GM23248 (cell line): ENCODE results near the gene PI4K2B. TPM values are rescaled to one million over a fixed set of nuclear protein-coding genes. Genes with fewer than 3 reads are reported as not detected.
A peak's percentile ranks its signal among the peaks of the same experiment; 100 is the strongest.

ENCODE experiments used
- DNase-seq: peaks from one replicate; pipeline ENCODE4 v3.0.0-alpha.2; 2015
- H2AFZ ChIP-seq: fragments of 200-600 bp; sonication (generic); 2 replicates; pipeline ENCODE4 v1.6.1; 2016; ENCODE audit warnings: antibody characterized with exemption
- H3F3A ChIP-seq: fragments of 200-600 bp; sonication (generic); 2 replicates; pipeline ENCODE4 v1.6.1; 2016; ENCODE audit warnings: mild to moderate bottlenecking, antibody characterized with exemption, mixed run types; ENCODE audit not compliant: insufficient read depth
- H3K27ac ChIP-seq: fragments of 200-600 bp; sonication (generic); 2 replicates; pipeline ENCODE4 v1.5.1; 2016; ENCODE audit warnings: mild to moderate bottlenecking
- H3K27me3 ChIP-seq: fragments of 200-600 bp; sonication (generic); replicated peaks from 2 replicates; pipeline ENCODE4 v1.6.1; 2016; ENCODE audit warnings: mild to moderate bottlenecking; ENCODE audit not compliant: insufficient read depth
- H3K36me3 ChIP-seq: fragments of 200-600 bp; sonication (generic); 2 replicates; pipeline ENCODE4 v1.6.1; 2016; ENCODE audit warnings: low read depth, mild to moderate bottlenecking
- H3K4me1 ChIP-seq: fragments of 200-600 bp; sonication (generic); 2 replicates; pipeline ENCODE4 v1.6.1; 2016; ENCODE audit warnings: mild to moderate bottlenecking; ENCODE audit not compliant: insufficient read depth
- H3K4me2 ChIP-seq: fragments of 200-600 bp; sonication (generic); one replicate; pipeline ENCODE4 v1.6.1; 2016; ENCODE audit warnings: mild to moderate bottlenecking; ENCODE audit not compliant: unreplicated experiment
- H3K4me3 ChIP-seq: fragments of 200-600 bp; sonication (generic); 2 replicates; pipeline ENCODE4 v1.5.1; 2016; ENCODE audit warnings: mild to moderate bottlenecking
- H3K79me2 ChIP-seq: fragments of 200-600 bp; sonication (generic); 2 replicates; pipeline ENCODE4 v1.6.1; 2016; ENCODE audit warnings: mild to moderate bottlenecking; ENCODE audit not compliant: insufficient read depth
- H3K9ac ChIP-seq: fragments of 200-600 bp; sonication (generic); 2 replicates; pipeline ENCODE4 v1.6.1; 2016; ENCODE audit warnings: mild to moderate bottlenecking
- H3K9me2 ChIP-seq: fragments of 200-600 bp; sonication (generic); 2 replicates; pipeline ENCODE4 v1.6.1; 2016; ENCODE audit warnings: mixed run types, mild to moderate bottlenecking, moderate library complexity; ENCODE audit not compliant: insufficient read depth
- H3K9me3 ChIP-seq: fragments of 200-600 bp; sonication (generic); one replicate; pipeline ENCODE4 v1.6.1; 2017; ENCODE audit warnings: low read depth
- H4K20me1 ChIP-seq: fragments of 200-600 bp; sonication (generic); 2 replicates; pipeline ENCODE4 v1.6.0; 2016; ENCODE audit not compliant: insufficient read depth
- EZH2 ChIP-seq: fragments of 200-600 bp; sonication (generic); IDR thresholded peaks from 2 replicates; pipeline ENCODE4 v1.6.1; 2018; ENCODE audit warnings: antibody characterized with exemption, mild to moderate bottlenecking; ENCODE audit not compliant: insufficient read depth, poor library complexity, severe bottlenecking
- EZH2phosphoT487 ChIP-seq: fragments of 200-600 bp; sonication (generic); IDR thresholded peaks from 2 replicates; pipeline ENCODE4 v1.6.1; 2018; ENCODE audit warnings: antibody characterized with exemption, moderate library complexity, mild to moderate bottlenecking, low read depth; ENCODE audit not compliant: insufficient read depth
- WGBS, 2 experiments: methylation state at CpG; one replicate each; pipeline ENCODE4 v1.1.6; 2015 to 2017; ENCODE audit warnings: low lambda C conversion rate in 2 of 2, low coverage in 1 of 2; ENCODE audit errors: missing lambda C conversion rate in 2 of 2; 5-methylcytosine and 5-hydroxymethylcytosine counted together
- in situ Hi-C: fragments of 300-500 bp; cut with MboI; formaldehyde crosslinking; loops from 2 replicates; pipeline ENCODE4 v1.15.0; 2020
- polyA plus RNA-seq: library from polyadenylated mRNA; unstranded; fragments of >200 nt; fragmentation: Nextera tagmentation; extraction: Ambion mirVana; gene quantifications from 2 replicates; pipeline ENCODE4 v1.2.1, GENCODE V29; 2016
- total RNA-seq: library from RNA; depleted of rRNA; stranded (reverse); fragments of >200 nt; shearing (Covaris generic); gene quantifications from 2 replicates; pipeline ENCODE4 v1.2.3, GENCODE V29; 2014

Gene PI4K2B
- total and polyA plus RNA-seq, 2 experiments from 2014 or later: 13.6 to 28.0 TPM

DNA sequence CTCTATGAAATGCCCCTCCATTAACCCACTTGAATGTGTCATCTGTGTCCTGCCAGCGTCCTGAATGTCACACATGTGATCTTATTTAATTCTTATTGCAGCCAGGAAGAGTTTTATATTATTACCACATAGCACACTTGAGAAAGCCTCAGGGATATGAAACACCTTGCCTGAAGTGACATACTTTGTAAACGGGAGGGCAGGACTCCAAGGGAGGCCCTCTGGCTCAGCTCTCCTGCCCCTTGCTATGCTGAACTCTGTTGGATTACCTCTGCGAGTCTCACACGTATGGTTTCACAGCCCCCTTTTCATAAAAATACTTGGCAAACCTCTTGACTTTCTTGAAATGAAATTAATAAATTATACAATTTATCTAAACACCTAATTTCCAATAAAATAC lies 67.6 kb downstream of the PI4K2B start:
- H3K27me3 ChIP-seq: no peaks in the 10 kb centered on the region
- H3K9me3 ChIP-seq: no peaks in the 10 kb centered on the region
- no peaks in the 10 kb centered on the region for H3K36me3 ChIP-seq
- in situ Hi-C loops: no loop called here
- no peaks in the 10 kb centered on the region for H4K20me1 ChIP-seq
- no peak overlapping the region for H3K4me3 ChIP-seq
- H2AFZ ChIP-seq: no peak overlapping the region
- no peak overlapping the region for H3K4me2 ChIP-seq
- H3K27ac ChIP-seq: no peak overlapping the region
- 72 to 79% methylated on average over 4 of the region's 4 CpGs for WGBS, 2 experiments
- H3K9ac ChIP-seq: no peak overlapping the region
- TF ChIP-seq EZH2 (no peak), EZH2phosphoT487 (no peak)
- H3K79me2 ChIP-seq: no peaks in the 10 kb centered on the region
- no peaks in the 10 kb centered on the region for H3F3A ChIP-seq
- H3K4me1 ChIP-seq: no peaks in the 10 kb centered on the region
- DNase-seq: no peak
- no peaks in the 10 kb centered on the region for H3K9me2 ChIP-seq

DNA sequence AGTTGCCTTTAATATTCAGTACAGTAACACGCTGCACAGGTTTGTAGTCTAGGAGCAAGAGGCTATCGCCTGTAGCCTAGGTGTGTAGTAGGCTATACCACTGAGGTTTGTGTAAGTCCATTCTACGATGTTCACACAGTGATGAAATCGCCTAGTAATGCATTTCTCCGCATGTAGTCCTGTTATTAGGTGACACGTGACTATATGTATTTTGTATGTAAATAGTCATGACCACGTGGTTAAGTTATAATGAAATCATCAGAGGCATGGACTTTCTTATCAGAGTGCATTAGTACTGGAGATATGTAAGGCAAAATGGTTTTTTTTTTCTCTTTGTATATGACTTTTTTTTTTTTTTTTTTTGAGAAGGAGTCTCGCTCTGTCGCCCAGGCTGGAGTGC lies 68.8 kb downstream of the PI4K2B start:
- Histone ChIP-seq H4K20me1 (no peaks in the 10 kb centered on the region), H3F3A (no peaks in the 10 kb centered on the region), H3K9me2 (no peaks in the 10 kb centered on the region), H3K79me2 (no peaks in the 10 kb centered on the region), H3K9me3 (no peaks in the 10 kb centered on the region), H3K9ac (no peak overlapping the region), H3K27me3 (no peaks in the 10 kb centered on the region), H3K4me3 (no peak overlapping the region), H3K4me1 (no peaks in the 10 kb centered on the region), H3K36me3 (no peaks in the 10 kb centered on the region), H3K27ac (no peak overlapping the region), H2AFZ (no peak overlapping the region), H3K4me2 (no peak overlapping the region)
- 79 to 81% methylated on average over 9 of the region's 9 CpGs for WGBS, 2 experiments
- in situ Hi-C loops: no loop called here
- no peak for DNase-seq
- TF ChIP-seq EZH2phosphoT487: no peak

DNA sequence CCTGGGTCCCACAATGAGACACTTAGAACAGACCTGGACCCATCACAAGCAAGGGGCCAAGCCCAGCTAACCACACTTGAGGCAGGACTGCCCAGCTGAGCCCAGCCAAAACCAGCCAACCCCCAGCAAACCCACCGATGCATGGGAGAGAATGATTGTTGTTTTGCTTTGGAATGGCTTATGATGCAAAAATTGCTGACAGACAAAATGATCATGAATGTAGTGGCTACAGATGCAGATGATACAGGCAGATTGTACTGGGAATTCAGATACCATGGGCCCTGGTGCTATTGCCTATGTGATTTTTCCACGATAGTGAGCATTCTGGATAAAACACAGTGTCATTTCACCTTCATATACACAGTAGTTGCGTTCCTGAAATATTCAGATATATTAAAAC lies 69.7 kb downstream of the PI4K2B start:
- TF ChIP-seq EZH2phosphoT487: no peak
- TF ChIP-seq EZH2: no peak
- in situ Hi-C loops: no loop called here
- WGBS, 2 experiments: 71 to 73% methylated on average over 3 of the region's 3 CpGs
- no peaks in the 10 kb centered on the region for H3K9me3 ChIP-seq
- no peaks in the 10 kb centered on the region for H3K27me3 ChIP-seq
- no peak overlapping the region for H3K27ac ChIP-seq
- no peaks in the 10 kb centered on the region for H3F3A ChIP-seq
- no peaks in the 10 kb centered on the region for H3K36me3 ChIP-seq
- H3K9me2 ChIP-seq: no peaks in the 10 kb centered on the region
- no peak overlapping the region for H2AFZ ChIP-seq
- no peak overlapping the region for H3K9ac ChIP-seq
- H4K20me1 ChIP-seq: no peaks in the 10 kb centered on the region
- no peak overlapping the region for H3K4me2 ChIP-seq
- DNase-seq: no peak
- H3K4me1 ChIP-seq: peaks cover 6% of the 10 kb centered on the region; the same call in 1 of the 2 replicates
- H3K79me2 ChIP-seq: no peaks in the 10 kb centered on the region
- no peak overlapping the region for H3K4me3 ChIP-seq

DNA sequence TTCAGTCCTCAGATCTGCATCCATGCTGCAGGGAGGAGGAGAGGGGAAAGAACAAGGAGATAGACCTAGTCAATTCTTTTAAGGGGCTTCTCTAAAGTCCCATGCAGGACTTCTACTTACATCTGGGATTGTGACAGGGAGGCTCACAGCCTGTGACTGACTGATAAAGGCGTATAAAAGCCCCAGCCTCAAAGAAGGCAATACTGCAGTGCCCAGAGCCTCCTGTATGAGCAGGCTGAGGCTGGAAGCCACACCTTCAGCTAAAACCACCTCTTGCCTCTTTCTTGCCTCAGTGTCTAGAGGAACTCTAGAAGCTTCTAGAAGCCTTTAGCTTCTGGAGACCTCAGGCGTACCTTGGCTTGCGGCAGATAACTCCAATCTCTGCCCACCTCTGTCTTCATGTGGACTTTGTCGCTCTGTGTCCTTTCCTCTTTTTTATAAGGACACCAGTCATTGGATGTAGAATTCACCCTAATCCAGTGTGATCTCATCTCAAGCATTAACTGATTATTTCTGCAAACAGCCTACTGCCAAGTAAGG lies 72.8 kb downstream of the PI4K2B start:
- Histone ChIP-seq H2AFZ (no peak overlapping the region), H3K79me2 (no peaks in the 10 kb centered on the region), H3K9me2 (no peaks in the 10 kb centered on the region), H3K9ac (no peak overlapping the region), H4K20me1 (no peaks in the 10 kb centered on the region), H3K27ac (no peak overlapping the region), H3K4me2 (no peak overlapping the region), H3K9me3 (no peaks in the 10 kb centered on the region), H3K4me3 (no peak overlapping the region), H3K27me3 (no peaks in the 10 kb centered on the region), H3F3A (no peaks in the 10 kb centered on the region), H3K4me1 (peaks cover 13% of the 10 kb centered on the region; the same call in 1 of the 2 replicates), H3K36me3 (no peaks in the 10 kb centered on the region)
- in situ Hi-C loops: no loop called here
- 65% methylated on average over 4 of the region's 4 CpGs for WGBS, 2 experiments
- DNase-seq: no peak
- TF ChIP-seq EZH2phosphoT487: no peak

DNA sequence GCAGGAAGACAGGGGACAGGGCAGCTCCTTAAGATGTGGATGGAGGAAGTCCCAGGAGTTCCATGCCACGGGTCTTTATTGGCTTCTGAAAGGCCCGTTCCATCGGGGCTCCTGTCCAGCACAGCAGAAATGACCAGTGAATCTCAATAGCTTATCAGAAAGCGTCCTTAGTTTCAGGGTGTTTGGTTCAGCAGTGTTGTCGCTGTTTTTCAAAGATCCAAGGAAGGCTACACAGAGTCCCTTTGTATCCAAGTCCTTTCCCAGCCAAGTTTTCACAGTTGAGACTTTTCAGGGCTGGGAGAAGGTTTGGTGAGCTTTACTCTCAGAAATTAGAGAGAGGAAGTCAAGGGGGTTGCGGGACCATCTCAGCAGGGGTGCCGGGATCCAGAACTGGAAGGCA lies 73.8 kb downstream of the PI4K2B start:
- Histone ChIP-seq H3K9ac (no peak overlapping the region), H3K9me3 (no peaks in the 10 kb centered on the region), H3K27me3 (no peaks in the 10 kb centered on the region), H3K4me2 (no peak overlapping the region), H3K79me2 (no peaks in the 10 kb centered on the region), H3K9me2 (no peaks in the 10 kb centered on the region), H3K36me3 (no peaks in the 10 kb centered on the region), H3K4me3 (no peak overlapping the region), H2AFZ (peak overlapping the region; percentile 33; the same call in 1 of the 2 replicates), H3K4me1 (peaks cover 13% of the 10 kb centered on the region; the same call in 1 of the 2 replicates), H3F3A (peaks cover 3% of the 10 kb centered on the region; the same call in 1 of the 2 replicates), H4K20me1 (no peaks in the 10 kb centered on the region), H3K27ac (no peak overlapping the region)
- in situ Hi-C loops: no loop called here
- WGBS, 2 experiments: 86 to 90% methylated on average over 7 of the region's 7 CpGs
- TF ChIP-seq EZH2phosphoT487 (no peak), EZH2 (no peak)
- DNase-seq: no peak
